T-cell (primary cell): Measurements from ENCODE around the gene SDK1. TPM values are rescaled to one million over a fixed set of nuclear protein-coding genes. Genes with fewer than 3 reads are reported as not detected.

Source experiments
- ATAC-seq, 4 experiments: fragments of 200-7000 bp in 3 of 4; fragments of 150-1000 bp in 1 of 4; cut with Tn5 transposase; replicated peaks in 1 of 4; 1 replicate in 3 of 4; 2 replicates in 1 of 4; pipeline ENCODE4 v1.10.0; 2021; ENCODE audit warnings: moderate library complexity in 3 of 4, mild to moderate bottlenecking in 2 of 4, moderate number of reproducible peaks in 1 of 4
- CTCF ChIA-PET, 2 donors: fragments of 300-600 bp; sonication (Branson Sonifier 250); formaldehyde crosslinking; loops; one replicate each; lab custom pipeline; 2022; ENCODE audit warnings: antibody characterized with exemption in 2 of 2; lab: Charles Lee
- POLR2A ChIA-PET, 2 donors: fragments of 300-600 bp; sonication (Branson Sonifier 250); formaldehyde crosslinking; loops; one replicate each; lab custom pipeline; 2022; ENCODE audit warnings: antibody characterized with exemption in 2 of 2; lab: Charles Lee
- DNase-seq, 35 experiments: peaks; one replicate each; pipeline versions ENCODE4 v3.0.0 to v3.0.0-alpha.2; 2013 to 2023
- H3K27ac ChIP-seq: one replicate; pipeline ENCODE4 v1.5.1; 2013; ENCODE audit warnings: low read length
- H3K27me3 ChIP-seq, 2 experiments: replicated peaks in 1 of 2; 1 replicate in 1 of 2; 2 replicates in 1 of 2; pipeline versions ENCODE4 v1.6.1 to v1.7.0; 2013; ENCODE audit warnings: low read length in 1 of 2, mixed read lengths in 1 of 2; ENCODE audit not compliant: control insufficient read depth in 2 of 2, insufficient read depth in 2 of 2; ENCODE audit errors: extremely low read depth in 1 of 2
- H3K36me3 ChIP-seq, 2 donors: 1 replicate in 1 of 2; 2 replicates in 1 of 2; pipeline versions ENCODE4 v1.6.1 to v1.7.0; 2013; ENCODE audit warnings: low read length in 1 of 2; ENCODE audit not compliant: control insufficient read depth in 2 of 2, insufficient read depth in 1 of 2; ENCODE audit errors: extremely low read depth in 1 of 2
- H3K4me1 ChIP-seq, 2 experiments: 1 replicate in 1 of 2; 2 replicates in 1 of 2; pipeline versions ENCODE4 v1.6.1 to v1.7.0; 2013; ENCODE audit warnings: low read length in 2 of 2, mixed read lengths in 1 of 2; ENCODE audit not compliant: insufficient read depth in 2 of 2, control insufficient read depth in 1 of 2; ENCODE audit errors: extremely low read depth in 1 of 2
- H3K4me3 ChIP-seq, 2 donors: 1 replicate in 1 of 2; 2 replicates in 1 of 2; pipeline versions ENCODE4 v1.5.1 to v1.7.0; 2013; ENCODE audit warnings: mild to moderate bottlenecking in 2 of 2, low read length in 1 of 2, moderate library complexity in 1 of 2; ENCODE audit not compliant: control insufficient read depth in 1 of 2; ENCODE audit errors: extremely low read depth in 1 of 2
- H3K9me3 ChIP-seq: 2 replicates; pipeline ENCODE4 v1.7.0; 2013
- H3K27ac Mint-ChIP-seq, 2 donors: one replicate each; pipeline ENCODE4 v1.8.0; 2020 to 2021; ENCODE audit warnings: mild to moderate bottlenecking in 2 of 2, mixed read lengths in 2 of 2
- H3K27me3 Mint-ChIP-seq, 2 donors: one replicate each; pipeline ENCODE4 v1.8.0; 2021 to 2022; ENCODE audit warnings: mixed read lengths in 2 of 2
- H3K36me3 Mint-ChIP-seq: one replicate; pipeline ENCODE4 v1.8.0; 2021; ENCODE audit warnings: mixed read lengths
- H3K4me1 Mint-ChIP-seq, 3 donors: one replicate each; pipeline ENCODE4 v1.8.0; 2020 to 2022; ENCODE audit warnings: mixed read lengths in 3 of 3, mild to moderate bottlenecking in 1 of 3
- H3K4me3 Mint-ChIP-seq, 3 donors: one replicate each; pipeline ENCODE4 v1.8.0; 2020 to 2022; ENCODE audit warnings: mild to moderate bottlenecking in 3 of 3, mixed read lengths in 3 of 3, moderate library complexity in 3 of 3
- H3K9me3 Mint-ChIP-seq, 3 donors: one replicate each; pipeline ENCODE4 v1.8.0; 2020 to 2022; ENCODE audit warnings: mixed read lengths in 3 of 3
- WGBS: methylation state at CpG from one replicate; pipeline ENCODE4 v1.1.5; 2013; ENCODE audit warnings: missing lambda C conversion rate; ENCODE audit not compliant: insufficient coverage; 5-methylcytosine and 5-hydroxymethylcytosine counted together
- total RNA-seq, 35 experiments: library from RNA in 6 of 35; stranded (reverse) in 6 of 35; fragments of 120-200 nt in 1 of 35; gene quantifications; one replicate each; pipeline versions ENCODE4 v1.2.1 to v1.2.4 and lab custom pipeline; 2013 to 2026

Gene SDK1
- total RNA-seq, 5 donors from 2014 or later (not counting 1 experiment from before 2014, with no cell fraction given), result 0.47 to 1.7 (median 0.63) TPM

DNA sequence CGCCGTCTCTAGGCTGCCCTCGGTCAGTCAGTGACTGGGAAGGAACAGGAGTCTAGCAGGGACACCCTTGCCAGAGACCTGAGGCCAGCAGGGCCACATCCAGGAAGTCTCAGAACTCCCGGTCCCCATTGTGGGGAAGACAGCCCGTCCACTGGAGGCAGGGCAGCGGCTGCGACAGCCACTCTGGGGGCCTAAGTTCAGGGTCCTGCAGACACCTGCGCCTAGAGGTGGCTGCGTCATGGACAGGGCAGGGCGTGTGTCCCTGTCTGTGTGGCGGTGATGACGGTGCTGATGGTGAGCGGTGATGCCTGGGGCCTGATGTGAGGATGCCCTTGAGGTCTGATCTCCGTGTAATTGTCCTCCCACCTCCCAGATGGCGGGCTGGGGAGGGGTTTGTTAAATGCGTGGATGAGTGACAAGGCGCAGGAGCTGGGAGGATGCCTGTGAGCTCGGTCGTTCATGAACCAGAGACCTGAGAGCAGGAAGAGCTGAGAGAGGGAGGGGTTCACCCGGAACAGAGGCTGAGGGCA is 843.2 kb downstream of the SDK1 start:
- H3K9me3 Mint-ChIP-seq, result no peaks in the 10 kb centered on the region
- ChIA-PET CTCF (no interaction called here), POLR2A (no interaction called here)
- peaks cover 7 to 27% of the 10 kb centered on the region in 2 donors for H3K27me3 Mint-ChIP-seq
- ATAC-seq, result no peak
- H3K4me1 ChIP-seq, result no peaks in the 10 kb centered on the region
- H3K27me3 ChIP-seq, result peaks cover 0 to 27% of the 10 kb centered on the region in 2 experiments
- H3K4me1 Mint-ChIP-seq, result peaks cover 2 to 6% (median 3%) of the 10 kb centered on the region in 3 donors
- no peak overlapping the region for H3K4me3 ChIP-seq
- H3K36me3 Mint-ChIP-seq, result no peaks in the 10 kb centered on the region
- H3K27ac Mint-ChIP-seq, result no peak overlapping the region
- peak overlapping the region in 1 of 3 donors; percentile 54 for H3K4me3 Mint-ChIP-seq
- H3K9me3 ChIP-seq, result no peaks in the 10 kb centered on the region
- H3K27ac ChIP-seq, result no peak overlapping the region
- WGBS, result 40% methylated on average over 15 of the region's 20 CpGs
- no peaks in the 10 kb centered on the region for H3K36me3 ChIP-seq
- no peak for DNase-seq

DNA sequence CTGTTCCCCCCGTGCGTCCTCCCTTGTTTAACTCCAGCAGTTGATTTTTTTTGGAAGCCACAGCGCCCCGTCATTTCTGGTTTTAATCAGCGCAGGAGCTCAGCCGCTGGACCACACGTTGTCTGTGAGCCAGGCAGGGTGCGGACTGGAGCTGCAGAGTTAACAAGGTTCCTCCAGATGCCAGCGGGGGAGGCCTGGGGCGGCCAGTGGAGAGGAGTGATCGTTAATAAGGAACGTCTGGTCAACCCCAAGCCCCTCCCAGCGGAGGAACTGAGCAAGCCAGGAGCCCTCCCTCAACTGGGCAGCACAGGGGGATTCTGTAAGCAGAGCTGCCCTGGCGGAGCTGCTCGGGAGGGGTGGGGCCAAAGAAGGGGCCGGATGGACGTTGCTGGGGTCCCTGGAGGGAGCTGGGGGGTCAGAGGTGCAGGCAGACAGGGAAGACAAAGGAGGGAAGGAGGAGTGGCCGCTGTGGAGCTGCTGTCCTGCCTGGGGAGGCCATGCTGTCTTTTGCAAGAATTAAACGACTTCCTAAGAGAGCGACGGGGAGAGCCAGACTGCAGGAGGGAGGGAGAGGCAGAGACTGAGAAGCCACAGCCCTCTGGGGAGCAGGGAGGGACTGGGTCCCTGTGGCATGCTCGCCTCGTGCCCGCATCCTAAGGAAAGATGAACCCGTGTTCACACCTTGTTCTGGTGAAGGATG is 843.9 kb downstream of the SDK1 start:
- Histone ChIP-seq H3K4me3 (no peak overlapping the region), H3K4me1 (no peaks in the 10 kb centered on the region), H3K27me3 (peaks cover 0 to 27% of the 10 kb centered on the region in 2 experiments), H3K9me3 (no peaks in the 10 kb centered on the region), H3K27ac (no peak overlapping the region), H3K36me3 (no peaks in the 10 kb centered on the region)
- DNase-seq, result no peak
- Mint-ChIP-seq H3K4me3 (peak overlapping the region in 1 of 3 donors; percentile 54), H3K9me3 (no peaks in the 10 kb centered on the region), H3K27ac (no peak overlapping the region), H3K27me3 (peaks cover 7 to 27% of the 10 kb centered on the region in 2 donors), H3K36me3 (no peaks in the 10 kb centered on the region), H3K4me1 (peaks cover 2 to 6% (median 3%) of the 10 kb centered on the region in 3 donors)
- WGBS, result 14% methylated on average over 19 of the region's 25 CpGs
- ATAC-seq, result no peak
- ChIA-PET POLR2A (no interaction called here), CTCF (no interaction called here)

- peaks cover 7 to 27% of the 10 kb centered on the region in 2 donors for H3K27me3 Mint-ChIP-seq
- DNase-seq (no peak), ATAC-seq (no peak)
- Histone ChIP-seq H3K27ac (no peak overlapping the region), H3K4me3 (no peak overlapping the region), H3K4me1 (no peaks in the 10 kb centered on the region), H3K9me3 (no peaks in the 10 kb centered on the region), H3K27me3 (peaks cover 0 to 27% of the 10 kb centered on the region in 2 experiments), H3K36me3 (no peaks in the 10 kb centered on the region)
- no peak overlapping the region for H3K4me3 Mint-ChIP-seq
- no peaks in the 10 kb centered on the region for H3K36me3 Mint-ChIP-seq
- CTCF ChIA-PET, result no interaction called here
- 88% methylated on average over 12 of the region's 14 CpGs for WGBS
- H3K9me3 Mint-ChIP-seq, result no peaks in the 10 kb centered on the region
- POLR2A ChIA-PET, result no interaction called here
- H3K27ac Mint-ChIP-seq, result no peak overlapping the region
- peaks cover 2 to 6% (median 3%) of the 10 kb centered on the region in 3 donors for H3K4me1 Mint-ChIP-seq
These were observed 844.5 kb downstream of the SDK1 start for GRCh38 chr7:4145576-4145975.

GRCh38 chr7:4147926-4148620 is 847.0 kb downstream of the SDK1 start:
- Mint-ChIP-seq H3K36me3 (no peaks in the 10 kb centered on the region), H3K4me3 (no peak overlapping the region), H3K9me3 (no peaks in the 10 kb centered on the region), H3K27me3 (peaks cover 7 to 23% of the 10 kb centered on the region in 2 donors), H3K4me1 (peaks cover 2 to 6% (median 3%) of the 10 kb centered on the region in 3 donors), H3K27ac (no peak overlapping the region)
- ATAC-seq (no peak), DNase-seq (no peak)
- H3K27ac ChIP-seq, result no peak overlapping the region
- H3K4me1 ChIP-seq, result no peaks in the 10 kb centered on the region
- ChIA-PET CTCF (no interaction called here), POLR2A (no interaction called here)
- no peak overlapping the region for H3K4me3 ChIP-seq
- peaks cover 0 to 22% of the 10 kb centered on the region in 2 experiments for H3K27me3 ChIP-seq
- WGBS, result 90% methylated on average over 24 of the region's 28 CpGs
- H3K36me3 ChIP-seq, result no peaks in the 10 kb centered on the region
- H3K9me3 ChIP-seq, result no peaks in the 10 kb centered on the region

- ChIA-PET CTCF (no interaction called here), POLR2A (no interaction called here)
- DNase-seq (no peak), ATAC-seq (no peak)
- Mint-ChIP-seq H3K27ac (no peak overlapping the region), H3K4me3 (no peak overlapping the region), H3K9me3 (no peaks in the 10 kb centered on the region), H3K36me3 (no peaks in the 10 kb centered on the region), H3K4me1 (peaks cover 2 to 6% (median 3%) of the 10 kb centered on the region in 3 donors), H3K27me3 (peaks cover 6 to 14% of the 10 kb centered on the region in 2 donors)
- WGBS, result 83% methylated on average over 18 of the region's 18 CpGs
- Histone ChIP-seq H3K9me3 (no peaks in the 10 kb centered on the region), H3K4me3 (no peak overlapping the region), H3K36me3 (no peaks in the 10 kb centered on the region), H3K27me3 (peaks cover 0 to 14% of the 10 kb centered on the region in 2 experiments), H3K27ac (no peak overlapping the region), H3K4me1 (no peaks in the 10 kb centered on the region)
These were observed 848.2 kb downstream of the SDK1 start for GRCh38 chr7:4149236-4149635.

DNA sequence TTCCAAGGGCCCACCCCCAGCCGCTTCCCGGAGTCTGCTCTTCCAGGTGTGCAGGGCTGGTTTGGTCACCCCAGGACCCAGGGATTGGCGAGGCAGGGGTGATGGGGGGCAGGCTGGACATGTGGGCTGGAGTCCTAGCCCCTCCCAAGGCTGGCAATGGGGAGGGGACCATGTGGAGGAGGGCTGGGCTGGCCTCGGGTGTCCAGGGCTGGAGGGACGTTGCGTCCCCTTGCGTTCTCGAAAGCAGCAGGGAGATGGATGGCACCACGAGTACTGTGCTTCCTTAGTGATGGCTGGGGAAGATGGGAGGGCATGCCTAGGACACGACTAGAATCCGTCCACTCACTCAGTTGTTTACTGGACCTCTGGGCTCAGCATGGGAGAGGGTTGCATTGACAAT is 848.6 kb downstream of the SDK1 start:
- ATAC-seq, result no peak
- 80% methylated on average over 11 of the region's 11 CpGs for WGBS
- ChIA-PET CTCF (no interaction called here), POLR2A (no interaction called here)
- Histone ChIP-seq H3K36me3 (no peaks in the 10 kb centered on the region), H3K27me3 (peaks cover 0 to 10% of the 10 kb centered on the region in 2 experiments), H3K4me1 (no peaks in the 10 kb centered on the region), H3K4me3 (no peak overlapping the region), H3K27ac (no peak overlapping the region), H3K9me3 (no peaks in the 10 kb centered on the region)
- H3K4me3 Mint-ChIP-seq, result no peak overlapping the region
- H3K27ac Mint-ChIP-seq, result no peak overlapping the region
- peaks cover 0 to 3% (median 0%) of the 10 kb centered on the region in 3 donors for H3K4me1 Mint-ChIP-seq
- no peaks in the 10 kb centered on the region for H3K9me3 Mint-ChIP-seq
- H3K36me3 Mint-ChIP-seq, result no peaks in the 10 kb centered on the region
- DNase-seq, result no peak
- H3K27me3 Mint-ChIP-seq, result peaks cover 3 to 10% of the 10 kb centered on the region in 2 donors
